HCT116 (cell line): ENCODE measurements around the gene APBA2. TPM values are rescaled to one million over a fixed set of nuclear protein-coding genes. Genes with fewer than 3 reads are reported as not detected.

ENCODE experiments used
- ATAC-seq: fragments of 200-7000 bp; cut with Tn5 transposase; 2 replicates; pipeline ENCODE4 v1.9.1; 2020; ENCODE audit warnings: mild to moderate bottlenecking, moderate library complexity
- BruUV-seq: library from RNA; stranded (reverse); fragments of 400-500 nt; replicated peaks from 2 replicates; lab custom pipeline; 2021; lab: Mats Ljungman, UMichigan
- CTCF ChIA-PET: fragments of 300-600 bp; sonication (Branson Sonifier 250); formaldehyde crosslinking; loops from one replicate; lab custom pipeline; 2021; ENCODE audit warnings: antibody characterized with exemption; lab: Charles Lee
- POLR2A ChIA-PET: fragments of 300-600, 350-600 bp; sonication (Branson Sonifier 250); formaldehyde crosslinking; loops from one replicate; lab custom pipeline; 2021; ENCODE audit warnings: antibody characterized with exemption; lab: Charles Lee
- RAD21 ChIA-PET, 2 experiments: fragments of 300-600 bp; sonication (Branson Sonifier 250); formaldehyde crosslinking; loops; one replicate each; lab custom pipeline; 2023; ENCODE audit warnings: low total read pairs in 2 of 2; ENCODE audit not compliant: uncharacterized antibody in 2 of 2, unreplicated experiment in 2 of 2, low non-redundant PET in 1 of 2; lab: Charles Lee
- DNase-seq: peaks from one replicate; pipeline ENCODE4 v3.0.0-alpha.2; 2010; ENCODE audit warnings: low read depth, low spot score
- H2AFZ ChIP-seq: fragments of 200-600 bp; shearing (Covaris generic), sonication (generic); 2 replicates; pipeline ENCODE4 v1.6.1; 2017; ENCODE audit warnings: low read depth, mixed run types, mixed read lengths, antibody characterized with exemption, low read length; ENCODE audit not compliant: poor library complexity, severe bottlenecking
- H3K27ac ChIP-seq: 2 replicates; pipeline ENCODE4 v1.5.1; 2012; ENCODE audit warnings: low read depth, low read length
- H3K27me3 ChIP-seq: fragments of 200-600 bp; sonication (generic); 2 replicates; pipeline ENCODE4 v1.6.1; 2016; ENCODE audit warnings: mixed run types, low read length, mixed read lengths; ENCODE audit not compliant: insufficient read depth
- H3K36me3 ChIP-seq, 2 experiments: fragments of 200-500 bp in 1 of 2; fragments of 200-600 bp in 1 of 2; sonication (Bioruptor generic) in 1 of 2; sonication (generic) in 1 of 2; 2 replicates each; pipeline versions ENCODE4 v1.5.1 to v1.6.1; 2014 to 2016; ENCODE audit warnings: low read length in 2 of 2, inconsistent platforms in 1 of 2, mixed read lengths in 1 of 2, mixed run types in 1 of 2; ENCODE audit not compliant: insufficient read depth in 2 of 2, control insufficient read depth in 1 of 2
- H3K4me1 ChIP-seq, 2 experiments: fragments of 200-600 bp in 1 of 2; sonication (generic) in 1 of 2; 2 replicates each; pipeline versions ENCODE4 v1.5.1 to v1.6.1; 2012 to 2017; ENCODE audit warnings: low read length in 2 of 2, inconsistent platforms in 1 of 2, mild to moderate bottlenecking in 1 of 2, mixed read lengths in 1 of 2, mixed run types in 1 of 2, moderate library complexity in 1 of 2; ENCODE audit not compliant: insufficient read depth in 2 of 2, control insufficient read depth in 1 of 2
- H3K4me2 ChIP-seq: fragments of 200-600 bp; sonication (generic); 2 replicates; pipeline ENCODE4 v1.6.1; 2017; ENCODE audit warnings: mixed run types, low read length, mixed read lengths
- H3K4me3 ChIP-seq, 2 experiments: fragments of 200-600 bp in 1 of 2; sonication (generic) in 1 of 2; replicated peaks in 1 of 2; 2 replicates each; pipeline ENCODE4 v1.5.1; 2011 to 2016; ENCODE audit warnings: low read length in 2 of 2, control low read depth in 1 of 2, low read depth in 1 of 2, mild to moderate bottlenecking in 1 of 2, mixed read lengths in 1 of 2, mixed run types in 1 of 2
- H3K79me2 ChIP-seq: fragments of 200-600 bp; sonication (generic); 2 replicates; pipeline ENCODE4 v1.6.1; 2017; ENCODE audit warnings: mild to moderate bottlenecking, mixed run types, low read length, moderate library complexity, mixed read lengths; ENCODE audit not compliant: insufficient read depth
- H3K9ac ChIP-seq: fragments of 200-600 bp; sonication (generic); 2 replicates; pipeline ENCODE4 v1.6.1; 2016; ENCODE audit warnings: low read length, mixed read lengths
- H3K9me2 ChIP-seq: fragments of 200-600 bp; sonication (generic), shearing (Covaris generic); 2 replicates; pipeline ENCODE4 v1.6.1; 2017; ENCODE audit warnings: mixed run types, mild to moderate bottlenecking, moderate library complexity; ENCODE audit not compliant: insufficient read depth
- H3K9me3 ChIP-seq, 2 experiments: fragments of 200-500 bp in 1 of 2; fragments of 200-600 bp in 1 of 2; sonication (Bioruptor generic) in 1 of 2; sonication (generic) in 1 of 2; 2 replicates each; pipeline ENCODE4 v1.6.1; 2014 to 2017; ENCODE audit warnings: low read length in 2 of 2, mixed read lengths in 2 of 2, inconsistent platforms in 1 of 2, low read depth in 1 of 2, mild to moderate bottlenecking in 1 of 2, mixed run types in 1 of 2, moderate library complexity in 1 of 2; ENCODE audit not compliant: control insufficient read depth in 1 of 2, insufficient read depth in 1 of 2
- H4K20me1 ChIP-seq: fragments of 200-600 bp; sonication (generic), shearing (Covaris generic); 2 replicates; pipeline ENCODE4 v1.6.1; 2017; ENCODE audit warnings: mixed run types, mild to moderate bottlenecking, moderate library complexity; ENCODE audit not compliant: insufficient read depth
- CBX3 ChIP-seq: IDR thresholded peaks from 2 replicates; pipeline ENCODE4 v1.6.1; 2012; ENCODE audit warnings: low read depth
- ELF1 ChIP-seq: IDR thresholded peaks from 2 replicates; pipeline ENCODE4 v1.6.1; 2012; ENCODE audit warnings: low read depth, borderline replicate concordance
- POLR2A ChIP-seq: IDR thresholded peaks from 2 replicates; pipeline ENCODE4 v1.7.0; 2011; ENCODE audit warnings: borderline replicate concordance; ENCODE audit not compliant: insufficient read depth, insufficient read length; ENCODE audit errors: extremely low read depth
- intact Hi-C: fragments of 100-400 bp; cut with micrococcal nuclease; formaldehyde crosslinking; loops from 2 replicates; pipeline ENCODE4 v1.10.0; 2022
- total RNA-seq: library from RNA; stranded (reverse); gene quantifications from one replicate; pipeline ENCODE4 v1.2.1, GENCODE V29; 2021; ENCODE audit not compliant: unreplicated experiment
- TF ChIP-seq, protein P1 (sequence below): IDR thresholded peaks from 2 replicates; pipeline ENCODE4 v1.6.1; 2012
- TF ChIP-seq, protein P2 (sequence below): IDR thresholded peaks from 2 replicates; pipeline ENCODE4 v1.6.1; 2012; ENCODE audit warnings: low read depth

Gene APBA2
- total RNA-seq, 1 experiment from 2014 or later = 0.47 TPM

DNA sequence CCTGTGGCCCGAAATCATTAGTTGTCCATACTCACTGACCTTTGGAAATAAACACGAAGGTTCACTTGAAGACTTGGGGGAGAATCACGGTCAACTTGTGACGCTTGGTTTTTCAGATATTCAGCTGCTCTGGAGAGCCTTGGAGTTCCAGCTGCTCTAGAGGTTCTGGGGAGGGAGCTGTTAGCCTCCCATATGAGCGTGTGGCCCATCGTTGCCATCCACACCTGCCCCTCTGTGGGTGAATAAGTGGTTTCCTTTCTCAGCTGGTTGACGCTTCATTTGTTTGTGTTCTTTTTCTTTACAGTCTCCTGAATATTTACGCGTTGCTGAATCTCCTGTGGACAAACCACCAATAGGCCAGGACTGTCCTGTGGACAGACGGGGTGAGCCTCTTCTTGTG, 35.6 kb downstream of the APBA2 start:
- Histone ChIP-seq H3K4me1 (peaks cover 6 to 13% of the 10 kb centered on the region in 2 experiments; a peak in 3 of 4 replicates), H3K27ac (no peak overlapping the region), H3K9me2 (no peaks in the 10 kb centered on the region), H3K4me2 (no peak overlapping the region), H2AFZ (no peak overlapping the region), H3K79me2 (no peaks in the 10 kb centered on the region), H3K9me3 (no peaks in the 10 kb centered on the region), H3K27me3 (peaks cover 18% of the 10 kb centered on the region), H3K9ac (no peak overlapping the region), H3K4me3 (no peak overlapping the region), H4K20me1 (no peaks in the 10 kb centered on the region), H3K36me3 (no peaks in the 10 kb centered on the region)
- CTCF ChIA-PET = interaction anchor here (0.9 to 1.8 kb wide), 2 partner anchors 10 to 181 kb away, joined by 3 to 5 read pairs; no protein-coding TSS in a partner anchor
- TF ChIP-seq POLR2A = no peak
- TF ChIP-seq, protein P1, sequence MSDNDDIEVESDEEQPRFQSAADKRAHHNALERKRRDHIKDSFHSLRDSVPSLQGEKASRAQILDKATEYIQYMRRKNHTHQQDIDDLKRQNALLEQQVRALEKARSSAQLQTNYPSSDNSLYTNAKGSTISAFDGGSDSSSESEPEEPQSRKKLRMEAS = no peak
- TF ChIP-seq CBX3 = no peak
- TF ChIP-seq, protein P2, sequence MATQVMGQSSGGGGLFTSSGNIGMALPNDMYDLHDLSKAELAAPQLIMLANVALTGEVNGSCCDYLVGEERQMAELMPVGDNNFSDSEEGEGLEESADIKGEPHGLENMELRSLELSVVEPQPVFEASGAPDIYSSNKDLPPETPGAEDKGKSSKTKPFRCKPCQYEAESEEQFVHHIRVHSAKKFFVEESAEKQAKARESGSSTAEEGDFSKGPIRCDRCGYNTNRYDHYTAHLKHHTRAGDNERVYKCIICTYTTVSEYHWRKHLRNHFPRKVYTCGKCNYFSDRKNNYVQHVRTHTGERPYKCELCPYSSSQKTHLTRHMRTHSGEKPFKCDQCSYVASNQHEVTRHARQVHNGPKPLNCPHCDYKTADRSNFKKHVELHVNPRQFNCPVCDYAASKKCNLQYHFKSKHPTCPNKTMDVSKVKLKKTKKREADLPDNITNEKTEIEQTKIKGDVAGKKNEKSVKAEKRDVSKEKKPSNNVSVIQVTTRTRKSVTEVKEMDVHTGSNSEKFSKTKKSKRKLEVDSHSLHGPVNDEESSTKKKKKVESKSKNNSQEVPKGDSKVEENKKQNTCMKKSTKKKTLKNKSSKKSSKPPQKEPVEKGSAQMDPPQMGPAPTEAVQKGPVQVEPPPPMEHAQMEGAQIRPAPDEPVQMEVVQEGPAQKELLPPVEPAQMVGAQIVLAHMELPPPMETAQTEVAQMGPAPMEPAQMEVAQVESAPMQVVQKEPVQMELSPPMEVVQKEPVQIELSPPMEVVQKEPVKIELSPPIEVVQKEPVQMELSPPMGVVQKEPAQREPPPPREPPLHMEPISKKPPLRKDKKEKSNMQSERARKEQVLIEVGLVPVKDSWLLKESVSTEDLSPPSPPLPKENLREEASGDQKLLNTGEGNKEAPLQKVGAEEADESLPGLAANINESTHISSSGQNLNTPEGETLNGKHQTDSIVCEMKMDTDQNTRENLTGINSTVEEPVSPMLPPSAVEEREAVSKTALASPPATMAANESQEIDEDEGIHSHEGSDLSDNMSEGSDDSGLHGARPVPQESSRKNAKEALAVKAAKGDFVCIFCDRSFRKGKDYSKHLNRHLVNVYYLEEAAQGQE = no peak
- no peak for TF ChIP-seq ELF1
- DNase-seq (no peak), ATAC-seq (no peak)
- RAD21 ChIA-PET = no interaction called here
- intact Hi-C loops = no loop called here
- POLR2A ChIA-PET = no interaction called here
- BruUV-seq = no TSS peak
